GM12878 (cell line): Measurements from ENCODE around the gene GNL3L. TPM values are rescaled to one million over a fixed set of nuclear protein-coding genes. Genes with fewer than 3 reads are reported as not detected.

Experiments
- BACH1 ChIP-seq: fragments of 450-650 bp; IDR thresholded peaks from 2 replicates; pipeline ENCODE4 v1.6.1; 2017; ENCODE audit warnings: mild to moderate bottlenecking, borderline replicate concordance
- CBX5 ChIP-seq: sonication (generic); IDR thresholded peaks from 2 replicates; pipeline ENCODE4 v1.6.1; 2016; ENCODE audit warnings: low read depth, moderate library complexity, mild to moderate bottlenecking, inconsistent platforms
- CHD1 ChIP-seq: IDR thresholded peaks from 2 replicates; pipeline ENCODE4 v1.6.1; 2012; ENCODE audit warnings: low read depth, low read length, improper control_type of control experiment
- CHD2 ChIP-seq: IDR thresholded peaks from 2 replicates; pipeline ENCODE4 v1.6.1; 2011; ENCODE audit warnings: low read depth, low read length, improper control_type of control experiment, borderline replicate concordance
- FOS ChIP-seq: IDR thresholded peaks from 3 replicates; pipeline ENCODE4 v1.6.1; 2011; ENCODE audit warnings: borderline replicate concordance; ENCODE audit not compliant: insufficient read length; ENCODE audit errors: extremely low read depth
- NBN ChIP-seq: fragments of 450-650 bp; IDR thresholded peaks from 2 replicates; pipeline ENCODE4 v1.6.1; 2016
- NR2C1 ChIP-seq: fragments of 450-650 bp; IDR thresholded peaks from 2 replicates; pipeline ENCODE4 v1.6.1; 2017; ENCODE audit warnings: antibody characterized with exemption, mild to moderate bottlenecking, moderate library complexity
- RB1 ChIP-seq: fragments of 450-650 bp; formaldehyde crosslinking; IDR thresholded peaks from 2 replicates; pipeline ENCODE4 v1.6.1; 2017; ENCODE audit warnings: mild to moderate bottlenecking, borderline replicate concordance
- SMAD5 ChIP-seq: IDR thresholded peaks from 2 replicates; pipeline ENCODE4 v1.6.1; 2016; ENCODE audit warnings: antibody characterized with exemption, low read depth
- WRNIP1 ChIP-seq: IDR thresholded peaks from 2 replicates; pipeline ENCODE4 v1.6.1; 2011; ENCODE audit warnings: low read depth, low read length, improper control_type of control experiment, borderline replicate concordance
- polyA plus RNA-seq, 11 experiments: library from polyadenylated mRNA; depleted of rRNA in 4 of 11; unstranded in 6 of 11; stranded (reverse) in 5 of 11; fragments of >200 nt; fragmentation: Nextera tagmentation in 4 of 11; fragmentation: Illumina TruSeq in 1 of 11; extraction: Ambion mirVana in 4 of 11; extraction: Trizol in 1 of 11; gene quantifications; 1 replicate in 1 of 11; 2 replicates in 10 of 11; pipeline versions ENCODE4 v1.2.1 to v1.2.3, GENCODE V29; 2011 to 2016; ENCODE audit warnings: inconsistent platforms in 2 of 11, missing spikeins in 2 of 11, low read depth in 1 of 11
- total RNA-seq, 4 experiments: library from RNA; depleted of rRNA in 3 of 4; stranded (reverse); fragments of >200 nt in 3 of 4; fragmentation: Illumina TruSeq in 1 of 4; extraction: Trizol in 1 of 4; gene quantifications; 2 replicates each; pipeline versions ENCODE4 v1.2.1 to v1.2.3, GENCODE V29; 2013 to 2021
- TF ChIP-seq, protein P1 (sequence below): fragments of 450-650 bp; formaldehyde crosslinking; IDR thresholded peaks from 2 replicates; pipeline ENCODE4 v1.4.0; 2020; ENCODE audit warnings: mild to moderate bottlenecking, moderate library complexity
- TF ChIP-seq, protein P2 (sequence below): IDR thresholded peaks from 2 replicates; pipeline ENCODE4 v1.6.1; 2011; ENCODE audit warnings: borderline replicate concordance, low read depth, mild to moderate bottlenecking, moderate library complexity, mixed read lengths, low read length; ENCODE audit not compliant: insufficient read depth; ENCODE audit errors: extremely low read length
- TF ChIP-seq, protein P3 (sequence below): fragments of 450-650 bp; IDR thresholded peaks from 2 replicates; pipeline ENCODE4 v1.6.1; 2017; ENCODE audit warnings: antibody characterized with exemption, mild to moderate bottlenecking, moderate library complexity
- TF ChIP-seq, protein P4 (sequence below): fragments of 450-650 bp; IDR thresholded peaks from 2 replicates; pipeline ENCODE4 v1.6.1; 2014; ENCODE audit warnings: mild to moderate bottlenecking
- TF ChIP-seq, protein P5 (sequence below): IDR thresholded peaks from 2 replicates; pipeline ENCODE4 v1.6.1; 2011; ENCODE audit warnings: borderline replicate concordance, low read depth, mild to moderate bottlenecking, moderate library complexity, low read length; ENCODE audit not compliant: insufficient read depth, poor library complexity, severe bottlenecking
- TF ChIP-seq, protein P6 (sequence below): fragments of 450-650 bp; IDR thresholded peaks from 2 replicates; pipeline ENCODE4 v1.6.1; 2017; ENCODE audit warnings: borderline replicate concordance

The GNL3L gene
- total and polyA plus RNA-seq, 10 of the 15 experiments (the other 5 are each of a cell fraction or from before 2014, with no cell fraction given), result 5.8 to 57.9 (median 29.1) TPM

DNA sequence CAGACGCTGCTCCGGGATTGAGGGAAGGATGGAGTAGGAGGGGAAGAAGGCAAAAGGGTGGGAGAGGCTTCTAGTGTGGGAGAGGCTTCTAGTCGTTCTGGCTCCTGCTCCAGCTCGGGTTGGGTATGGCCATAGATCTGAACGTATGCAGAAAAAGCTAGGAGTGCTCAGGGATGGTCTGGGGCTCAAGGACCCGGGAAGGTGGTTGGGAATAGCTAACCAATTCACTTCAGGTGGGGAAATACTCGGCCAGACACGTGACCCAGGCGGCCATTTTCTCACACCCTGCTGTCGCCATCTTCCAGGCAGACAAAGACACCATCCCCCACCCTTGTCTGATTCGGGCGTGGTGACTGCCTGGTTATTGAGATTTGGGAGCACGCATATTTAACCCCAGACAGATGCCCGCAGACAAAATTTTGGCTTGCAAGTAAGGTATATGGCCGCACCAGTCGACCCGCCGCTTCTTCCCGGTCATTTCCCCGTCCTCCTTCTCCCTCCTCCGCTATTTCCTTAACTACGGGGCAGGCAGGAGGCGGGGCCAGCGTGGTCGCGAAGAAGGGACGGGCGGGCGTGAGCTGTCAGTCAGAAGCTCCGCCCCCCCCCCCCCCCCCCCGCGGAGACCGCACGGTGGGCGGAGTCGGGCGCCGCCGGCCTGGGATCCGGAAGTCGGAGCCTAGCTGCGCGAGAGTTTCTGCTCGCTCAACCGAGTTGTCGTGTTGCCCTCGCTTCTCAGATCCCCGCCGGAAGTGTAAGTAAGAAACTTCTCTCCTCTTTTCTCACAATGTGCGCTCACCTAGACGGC is at the start of gene GNL3L (continued):
- TF ChIP-seq, protein P1, sequence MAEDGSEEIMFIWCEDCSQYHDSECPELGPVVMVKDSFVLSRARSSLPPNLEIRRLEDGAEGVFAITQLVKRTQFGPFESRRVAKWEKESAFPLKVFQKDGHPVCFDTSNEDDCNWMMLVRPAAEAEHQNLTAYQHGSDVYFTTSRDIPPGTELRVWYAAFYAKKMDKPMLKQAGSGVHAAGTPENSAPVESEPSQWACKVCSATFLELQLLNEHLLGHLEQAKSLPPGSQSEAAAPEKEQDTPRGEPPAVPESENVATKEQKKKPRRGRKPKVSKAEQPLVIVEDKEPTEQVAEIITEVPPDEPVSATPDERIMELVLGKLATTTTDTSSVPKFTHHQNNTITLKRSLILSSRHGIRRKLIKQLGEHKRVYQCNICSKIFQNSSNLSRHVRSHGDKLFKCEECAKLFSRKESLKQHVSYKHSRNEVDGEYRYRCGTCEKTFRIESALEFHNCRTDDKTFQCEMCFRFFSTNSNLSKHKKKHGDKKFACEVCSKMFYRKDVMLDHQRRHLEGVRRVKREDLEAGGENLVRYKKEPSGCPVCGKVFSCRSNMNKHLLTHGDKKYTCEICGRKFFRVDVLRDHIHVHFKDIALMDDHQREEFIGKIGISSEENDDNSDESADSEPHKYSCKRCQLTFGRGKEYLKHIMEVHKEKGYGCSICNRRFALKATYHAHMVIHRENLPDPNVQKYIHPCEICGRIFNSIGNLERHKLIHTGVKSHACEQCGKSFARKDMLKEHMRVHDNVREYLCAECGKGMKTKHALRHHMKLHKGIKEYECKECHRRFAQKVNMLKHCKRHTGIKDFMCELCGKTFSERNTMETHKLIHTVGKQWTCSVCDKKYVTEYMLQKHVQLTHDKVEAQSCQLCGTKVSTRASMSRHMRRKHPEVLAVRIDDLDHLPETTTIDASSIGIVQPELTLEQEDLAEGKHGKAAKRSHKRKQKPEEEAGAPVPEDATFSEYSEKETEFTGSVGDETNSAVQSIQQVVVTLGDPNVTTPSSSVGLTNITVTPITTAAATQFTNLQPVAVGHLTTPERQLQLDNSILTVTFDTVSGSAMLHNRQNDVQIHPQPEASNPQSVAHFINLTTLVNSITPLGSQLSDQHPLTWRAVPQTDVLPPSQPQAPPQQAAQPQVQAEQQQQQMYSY (CRISPR knock-in tag), result 0 out of 2 replicates have a peak, but pooled peaks have one; percentile 47
- TF ChIP-seq WRNIP1 (no peak), BACH1 (no peak), FOS (no peak), RB1 (no peak), CBX5 (peak; percentile 65), CHD2 (peak; percentile 75; the same call in 1 of the 2 replicates), SMAD5 (peak; percentile 68; the same call in 1 of the 2 replicates), NBN (no peak; the same call in 1 of the 2 replicates), NR2C1 (peak; percentile 54), CHD1 (no peak)
- TF ChIP-seq, protein P2, sequence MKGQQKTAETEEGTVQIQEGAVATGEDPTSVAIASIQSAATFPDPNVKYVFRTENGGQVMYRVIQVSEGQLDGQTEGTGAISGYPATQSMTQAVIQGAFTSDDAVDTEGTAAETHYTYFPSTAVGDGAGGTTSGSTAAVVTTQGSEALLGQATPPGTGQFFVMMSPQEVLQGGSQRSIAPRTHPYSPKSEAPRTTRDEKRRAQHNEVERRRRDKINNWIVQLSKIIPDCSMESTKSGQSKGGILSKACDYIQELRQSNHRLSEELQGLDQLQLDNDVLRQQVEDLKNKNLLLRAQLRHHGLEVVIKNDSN, result peak; percentile 88
- TF ChIP-seq, protein P3, sequence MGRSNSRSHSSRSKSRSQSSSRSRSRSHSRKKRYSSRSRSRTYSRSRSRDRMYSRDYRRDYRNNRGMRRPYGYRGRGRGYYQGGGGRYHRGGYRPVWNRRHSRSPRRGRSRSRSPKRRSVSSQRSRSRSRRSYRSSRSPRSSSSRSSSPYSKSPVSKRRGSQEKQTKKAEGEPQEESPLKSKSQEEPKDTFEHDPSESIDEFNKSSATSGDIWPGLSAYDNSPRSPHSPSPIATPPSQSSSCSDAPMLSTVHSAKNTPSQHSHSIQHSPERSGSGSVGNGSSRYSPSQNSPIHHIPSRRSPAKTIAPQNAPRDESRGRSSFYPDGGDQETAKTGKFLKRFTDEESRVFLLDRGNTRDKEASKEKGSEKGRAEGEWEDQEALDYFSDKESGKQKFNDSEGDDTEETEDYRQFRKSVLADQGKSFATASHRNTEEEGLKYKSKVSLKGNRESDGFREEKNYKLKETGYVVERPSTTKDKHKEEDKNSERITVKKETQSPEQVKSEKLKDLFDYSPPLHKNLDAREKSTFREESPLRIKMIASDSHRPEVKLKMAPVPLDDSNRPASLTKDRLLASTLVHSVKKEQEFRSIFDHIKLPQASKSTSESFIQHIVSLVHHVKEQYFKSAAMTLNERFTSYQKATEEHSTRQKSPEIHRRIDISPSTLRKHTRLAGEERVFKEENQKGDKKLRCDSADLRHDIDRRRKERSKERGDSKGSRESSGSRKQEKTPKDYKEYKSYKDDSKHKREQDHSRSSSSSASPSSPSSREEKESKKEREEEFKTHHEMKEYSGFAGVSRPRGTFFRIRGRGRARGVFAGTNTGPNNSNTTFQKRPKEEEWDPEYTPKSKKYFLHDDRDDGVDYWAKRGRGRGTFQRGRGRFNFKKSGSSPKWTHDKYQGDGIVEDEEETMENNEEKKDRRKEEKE, result no peak
- TF ChIP-seq, protein P4, sequence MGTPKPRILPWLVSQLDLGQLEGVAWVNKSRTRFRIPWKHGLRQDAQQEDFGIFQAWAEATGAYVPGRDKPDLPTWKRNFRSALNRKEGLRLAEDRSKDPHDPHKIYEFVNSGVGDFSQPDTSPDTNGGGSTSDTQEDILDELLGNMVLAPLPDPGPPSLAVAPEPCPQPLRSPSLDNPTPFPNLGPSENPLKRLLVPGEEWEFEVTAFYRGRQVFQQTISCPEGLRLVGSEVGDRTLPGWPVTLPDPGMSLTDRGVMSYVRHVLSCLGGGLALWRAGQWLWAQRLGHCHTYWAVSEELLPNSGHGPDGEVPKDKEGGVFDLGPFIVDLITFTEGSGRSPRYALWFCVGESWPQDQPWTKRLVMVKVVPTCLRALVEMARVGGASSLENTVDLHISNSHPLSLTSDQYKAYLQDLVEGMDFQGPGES, result no peak
- TF ChIP-seq, protein P5, sequence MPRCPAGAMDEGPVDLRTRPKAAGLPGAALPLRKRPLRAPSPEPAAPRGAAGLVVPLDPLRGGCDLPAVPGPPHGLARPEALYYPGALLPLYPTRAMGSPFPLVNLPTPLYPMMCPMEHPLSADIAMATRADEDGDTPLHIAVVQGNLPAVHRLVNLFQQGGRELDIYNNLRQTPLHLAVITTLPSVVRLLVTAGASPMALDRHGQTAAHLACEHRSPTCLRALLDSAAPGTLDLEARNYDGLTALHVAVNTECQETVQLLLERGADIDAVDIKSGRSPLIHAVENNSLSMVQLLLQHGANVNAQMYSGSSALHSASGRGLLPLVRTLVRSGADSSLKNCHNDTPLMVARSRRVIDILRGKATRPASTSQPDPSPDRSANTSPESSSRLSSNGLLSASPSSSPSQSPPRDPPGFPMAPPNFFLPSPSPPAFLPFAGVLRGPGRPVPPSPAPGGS, result no peak
- TF ChIP-seq, protein P6, sequence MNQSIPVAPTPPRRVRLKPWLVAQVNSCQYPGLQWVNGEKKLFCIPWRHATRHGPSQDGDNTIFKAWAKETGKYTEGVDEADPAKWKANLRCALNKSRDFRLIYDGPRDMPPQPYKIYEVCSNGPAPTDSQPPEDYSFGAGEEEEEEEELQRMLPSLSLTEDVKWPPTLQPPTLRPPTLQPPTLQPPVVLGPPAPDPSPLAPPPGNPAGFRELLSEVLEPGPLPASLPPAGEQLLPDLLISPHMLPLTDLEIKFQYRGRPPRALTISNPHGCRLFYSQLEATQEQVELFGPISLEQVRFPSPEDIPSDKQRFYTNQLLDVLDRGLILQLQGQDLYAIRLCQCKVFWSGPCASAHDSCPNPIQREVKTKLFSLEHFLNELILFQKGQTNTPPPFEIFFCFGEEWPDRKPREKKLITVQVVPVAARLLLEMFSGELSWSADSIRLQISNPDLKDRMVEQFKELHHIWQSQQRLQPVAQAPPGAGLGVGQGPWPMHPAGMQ, result no peak
